BLaER1 (cell line): Measurements from ENCODE around the gene DDX25.

ENCODE experiments used
- H3K27ac ChIP-seq: shearing (Covaris generic); formaldehyde crosslinking; 2 replicates; pipeline ENCODE4 v1.8.1; 2022
- H3K27me3 ChIP-seq: shearing (Covaris generic); formaldehyde crosslinking; 2 replicates; pipeline ENCODE4 v1.8.1; 2022
- H3K36me3 ChIP-seq: shearing (Covaris generic); formaldehyde crosslinking; 2 replicates; pipeline ENCODE4 v1.8.1; 2022
- H3K4me1 ChIP-seq: shearing (Covaris generic); formaldehyde crosslinking; 2 replicates; pipeline ENCODE4 v1.8.1; 2022
- H3K4me2 ChIP-seq: shearing (Covaris generic); formaldehyde crosslinking; 2 replicates; pipeline ENCODE4 v1.8.1; 2022
- H3K4me3 ChIP-seq: shearing (Covaris generic); formaldehyde crosslinking; 2 replicates; pipeline ENCODE4 v1.8.1; 2022
- H3K9ac ChIP-seq: shearing (Covaris generic); formaldehyde crosslinking; 2 replicates; pipeline ENCODE4 v1.8.1; 2022
- H3K9me3 ChIP-seq: shearing (Covaris generic); formaldehyde crosslinking; 2 replicates; pipeline ENCODE4 v1.8.1; 2022
- H4K20me1 ChIP-seq: shearing (Covaris generic); formaldehyde crosslinking; 2 replicates; pipeline ENCODE4 v1.8.1; 2022
- Cebpa-rat ChIP-seq: shearing (Covaris generic); IDR thresholded peaks from 2 replicates; pipeline ENCODE4 v1.8.1; 2022

DDX25 gene

GRCh38 chr11:125948278-125949051, 44.2 kb downstream of the DDX25 start:
- Histone ChIP-seq H3K27ac (peak overlapping the region; percentile 78), H3K27me3 (no peaks in the 10 kb centered on the region), H4K20me1 (no peaks in the 10 kb centered on the region), H3K9ac (peak overlapping the region; percentile 36; the same call in 1 of the 2 replicates), H3K4me1 (peaks cover 44% of the 10 kb centered on the region), H3K4me3 (no peak overlapping the region), H3K9me3 (no peaks in the 10 kb centered on the region), H3K36me3 (no peaks in the 10 kb centered on the region), H3K4me2 (peak overlapping the region; percentile 89)
- no peak for TF ChIP-seq Cebpa-rat

- no peak for TF ChIP-seq Cebpa-rat
- Histone ChIP-seq H3K4me3 (no peak overlapping the region), H3K9me3 (no peaks in the 10 kb centered on the region), H3K27ac (no peak overlapping the region), H3K4me2 (no peak overlapping the region), H3K27me3 (no peaks in the 10 kb centered on the region), H3K4me1 (peaks cover 44% of the 10 kb centered on the region), H3K9ac (no peak overlapping the region), H4K20me1 (no peaks in the 10 kb centered on the region), H3K36me3 (no peaks in the 10 kb centered on the region)
Measured at GRCh38 chr11:125949271-125950177, 45.2 kb downstream of the DDX25 start.

DNA sequence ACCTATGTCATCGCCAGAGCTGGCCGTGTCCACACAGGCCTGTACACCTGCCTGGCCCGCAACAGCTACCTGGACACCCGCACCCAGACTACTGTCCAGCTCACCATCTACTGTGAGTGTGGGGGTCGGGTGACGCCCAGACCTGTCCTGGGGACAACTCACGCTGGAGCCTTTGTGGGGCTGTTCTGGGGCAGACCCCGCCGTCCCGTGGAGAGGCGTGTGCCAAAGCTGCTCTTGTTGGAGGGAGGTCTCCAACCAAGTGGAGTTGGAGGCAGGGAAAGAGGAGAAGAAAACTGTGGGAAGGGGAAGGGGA, 45.8 kb downstream of the DDX25 start:
- H4K20me1 ChIP-seq, result no peaks in the 10 kb centered on the region
- no peak overlapping the region for H3K4me3 ChIP-seq
- TF ChIP-seq Cebpa-rat, result no peak
- no peak overlapping the region for H3K4me2 ChIP-seq
- no peaks in the 10 kb centered on the region for H3K36me3 ChIP-seq
- peaks cover 44% of the 10 kb centered on the region for H3K4me1 ChIP-seq
- 0 out of 2 replicates have a peak overlapping the region, but pooled peaks have one; percentile 22 for H3K27ac ChIP-seq
- no peaks in the 10 kb centered on the region for H3K27me3 ChIP-seq
- H3K9ac ChIP-seq, result no peak overlapping the region
- H3K9me3 ChIP-seq, result no peaks in the 10 kb centered on the region

- Histone ChIP-seq H4K20me1 (no peaks in the 10 kb centered on the region), H3K27ac (peak overlapping the region; percentile 22; the same call in 1 of the 2 replicates), H3K36me3 (no peaks in the 10 kb centered on the region), H3K9me3 (no peaks in the 10 kb centered on the region), H3K27me3 (no peaks in the 10 kb centered on the region), H3K9ac (no peak overlapping the region), H3K4me1 (peaks cover 39% of the 10 kb centered on the region), H3K4me3 (no peak overlapping the region), H3K4me2 (no peak overlapping the region)
- TF ChIP-seq Cebpa-rat, result no peak
Measured at GRCh38 chr11:125950696-125951651, 46.7 kb downstream of the DDX25 start.

DNA sequence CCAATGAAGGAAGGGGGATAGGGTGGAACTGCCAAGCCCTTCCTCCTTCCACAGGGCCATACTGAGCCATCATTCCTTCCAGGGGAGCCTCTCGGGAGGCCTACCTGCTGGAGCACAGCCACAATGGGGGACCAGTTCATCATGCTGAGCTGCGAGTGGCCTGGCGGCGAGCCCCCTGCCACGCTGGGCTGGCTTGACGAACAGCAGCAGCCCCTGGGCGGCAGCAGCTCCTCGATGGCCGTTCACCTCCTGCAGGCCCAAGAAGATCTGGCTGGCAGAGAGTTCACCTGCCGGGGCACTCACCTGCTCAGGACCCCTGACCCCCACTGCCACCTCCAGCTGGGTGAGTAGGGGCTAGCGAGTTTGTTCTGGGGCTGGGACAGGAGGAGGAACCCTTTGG, 47.4 kb downstream of the DDX25 start:
- Histone ChIP-seq H3K4me1 (peaks cover 31% of the 10 kb centered on the region), H3K9ac (no peak overlapping the region), H3K4me3 (no peak overlapping the region), H3K4me2 (no peak overlapping the region), H3K27ac (no peak overlapping the region), H3K36me3 (no peaks in the 10 kb centered on the region), H3K27me3 (no peaks in the 10 kb centered on the region), H3K9me3 (no peaks in the 10 kb centered on the region), H4K20me1 (no peaks in the 10 kb centered on the region)
- no peak for TF ChIP-seq Cebpa-rat

GRCh38 chr11:125952559-125952958, 48.3 kb downstream of the DDX25 start:
- Histone ChIP-seq H4K20me1 (no peaks in the 10 kb centered on the region), H3K4me3 (no peak overlapping the region), H3K27ac (no peak overlapping the region), H3K36me3 (no peaks in the 10 kb centered on the region), H3K4me1 (peaks cover 23% of the 10 kb centered on the region), H3K27me3 (no peaks in the 10 kb centered on the region), H3K9me3 (no peaks in the 10 kb centered on the region), H3K4me2 (no peak overlapping the region), H3K9ac (no peak overlapping the region)
- TF ChIP-seq Cebpa-rat, result no peak

DNA sequence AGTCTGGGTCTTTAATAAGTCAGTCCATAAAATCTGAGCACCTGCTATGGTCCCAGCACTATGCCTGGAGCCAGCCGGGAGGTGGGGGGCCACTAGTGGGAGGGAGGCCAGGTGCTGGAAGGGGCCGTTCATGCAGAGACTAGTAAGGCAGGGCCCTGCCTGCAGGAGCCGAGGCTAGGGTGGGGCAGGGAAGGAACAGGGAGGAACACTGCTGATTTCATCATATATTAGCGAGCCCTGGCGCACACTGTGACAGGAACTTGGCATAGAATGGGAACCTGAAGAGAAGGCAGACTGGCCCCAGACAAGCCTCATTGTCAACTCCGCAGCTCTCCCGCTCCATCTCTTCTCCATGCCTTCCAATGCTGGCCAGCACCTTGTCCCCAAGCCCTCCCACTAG, 48.7 kb downstream of the DDX25 start:
- no peaks in the 10 kb centered on the region for H4K20me1 ChIP-seq
- H3K4me2 ChIP-seq, result no peak overlapping the region
- H3K9me3 ChIP-seq, result no peaks in the 10 kb centered on the region
- no peak overlapping the region for H3K4me3 ChIP-seq
- no peak overlapping the region for H3K27ac ChIP-seq
- H3K36me3 ChIP-seq, result no peaks in the 10 kb centered on the region
- H3K27me3 ChIP-seq, result no peaks in the 10 kb centered on the region
- H3K4me1 ChIP-seq, result peaks cover 19% of the 10 kb centered on the region
- no peak for TF ChIP-seq Cebpa-rat
- H3K9ac ChIP-seq, result no peak overlapping the region

DNA sequence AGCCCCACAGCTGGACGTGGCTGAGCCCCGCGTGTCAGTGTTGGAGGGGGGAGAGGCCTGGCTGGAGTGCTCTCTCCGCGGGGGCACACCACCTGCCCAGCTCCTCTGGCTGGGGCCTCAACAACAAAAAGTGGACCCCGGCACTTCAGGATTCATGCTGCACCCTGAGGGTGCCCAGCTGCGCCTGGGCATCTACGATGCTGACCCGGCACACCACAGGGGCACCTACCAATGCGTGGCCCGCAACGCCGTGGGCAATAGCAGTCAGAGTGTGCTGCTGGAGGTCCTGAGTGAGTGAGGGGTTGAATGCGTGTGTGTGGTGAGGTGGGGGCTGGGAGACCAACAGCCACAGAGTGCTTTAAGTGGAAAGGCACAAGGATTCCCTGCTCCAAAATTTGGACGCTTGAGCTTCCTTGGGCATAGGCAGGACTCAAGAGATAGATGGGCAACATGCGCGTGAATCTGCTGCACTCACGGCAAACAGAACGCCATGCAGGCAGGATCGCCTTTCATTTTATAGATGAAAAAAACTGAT, 49.2 kb downstream of the DDX25 start:
- Histone ChIP-seq H3K4me3 (no peak overlapping the region), H3K4me2 (no peak overlapping the region), H3K27me3 (no peaks in the 10 kb centered on the region), H3K4me1 (peaks cover 14% of the 10 kb centered on the region), H4K20me1 (no peaks in the 10 kb centered on the region), H3K9me3 (no peaks in the 10 kb centered on the region), H3K9ac (no peak overlapping the region), H3K27ac (no peak overlapping the region), H3K36me3 (no peaks in the 10 kb centered on the region)
- TF ChIP-seq Cebpa-rat, result no peak
